Karpas-422 (cell line): ENCODE results near the gene PLAU. TPM values are rescaled to one million over a fixed set of nuclear protein-coding genes. Genes with fewer than 3 reads are reported as not detected.

ENCODE experiments used
- DNase-seq: peaks from one replicate; pipeline ENCODE4 v3.0.0-alpha.2; 2015
- H2AFZ ChIP-seq: fragments of 200-600 bp; sonication (generic); 2 replicates; pipeline ENCODE4 v1.6.1; 2014; ENCODE audit warnings: antibody characterized with exemption, low read length, mixed read lengths
- H3K27ac ChIP-seq: fragments of 200-600 bp; sonication (generic); 2 replicates; pipeline ENCODE4 v1.5.1; 2014; ENCODE audit warnings: mild to moderate bottlenecking, low read length, moderate library complexity
- H3K27me3 ChIP-seq: fragments of 200-600 bp; sonication (generic); 2 replicates; pipeline ENCODE4 v1.6.1; 2014; ENCODE audit warnings: low read length, mixed read lengths
- H3K36me3 ChIP-seq: fragments of 200-600 bp; sonication (generic); 2 replicates; pipeline ENCODE4 v1.6.1; 2014; ENCODE audit warnings: low read length, mixed read lengths; ENCODE audit not compliant: insufficient read depth
- H3K4me1 ChIP-seq: fragments of 200-600 bp; sonication (generic); 2 replicates; pipeline ENCODE4 v1.6.1; 2014; ENCODE audit warnings: mild to moderate bottlenecking, low read length, mixed read lengths
- H3K4me2 ChIP-seq: fragments of 200-600 bp; sonication (generic); 2 replicates; pipeline ENCODE4 v1.6.1; 2014; ENCODE audit warnings: low read length, low read depth, mild to moderate bottlenecking; ENCODE audit not compliant: poor library complexity, severe bottlenecking
- H3K4me3 ChIP-seq: fragments of 200-600 bp; sonication (generic); 2 replicates; pipeline ENCODE4 v1.5.1; 2014; ENCODE audit warnings: mild to moderate bottlenecking, antibody characterized with exemption, low read length, mixed read lengths
- H3K79me2 ChIP-seq: fragments of 200-600 bp; sonication (generic); 2 replicates; pipeline ENCODE4 v1.6.1; 2014; ENCODE audit warnings: mild to moderate bottlenecking, low read length, mixed read lengths
- H3K9ac ChIP-seq: fragments of 200-600 bp; sonication (generic); 2 replicates; pipeline ENCODE4 v1.6.0; 2014; ENCODE audit warnings: low read length
- H3K9me2 ChIP-seq: fragments of 200-600 bp; sonication (generic), shearing (Covaris generic); replicated peaks from 2 replicates; pipeline ENCODE4 v1.6.0; 2014; ENCODE audit warnings: mild to moderate bottlenecking, low read length, moderate library complexity; ENCODE audit not compliant: insufficient read depth
- H3K9me3 ChIP-seq: fragments of 300-700, 200-600 bp; sonication (generic); 2 replicates; pipeline ENCODE4 v1.6.1; 2014; ENCODE audit warnings: low read length, mixed read lengths
- H4K20me1 ChIP-seq: fragments of 200-600 bp; sonication (generic); 2 replicates; pipeline ENCODE4 v1.6.1; 2014; ENCODE audit warnings: mild to moderate bottlenecking, antibody characterized with exemption, low read length, low read depth; ENCODE audit not compliant: insufficient read depth
- total RNA-seq: library from RNA; depleted of rRNA; stranded (reverse); fragments of >200 nt; shearing (Covaris generic); gene quantifications from 2 replicates; pipeline ENCODE4 v1.2.3, GENCODE V29; 2014; ENCODE audit warnings: low replicate concordance

Gene PLAU
- total RNA-seq, 1 experiment from 2014 or later, result 3.2 TPM

DNA sequence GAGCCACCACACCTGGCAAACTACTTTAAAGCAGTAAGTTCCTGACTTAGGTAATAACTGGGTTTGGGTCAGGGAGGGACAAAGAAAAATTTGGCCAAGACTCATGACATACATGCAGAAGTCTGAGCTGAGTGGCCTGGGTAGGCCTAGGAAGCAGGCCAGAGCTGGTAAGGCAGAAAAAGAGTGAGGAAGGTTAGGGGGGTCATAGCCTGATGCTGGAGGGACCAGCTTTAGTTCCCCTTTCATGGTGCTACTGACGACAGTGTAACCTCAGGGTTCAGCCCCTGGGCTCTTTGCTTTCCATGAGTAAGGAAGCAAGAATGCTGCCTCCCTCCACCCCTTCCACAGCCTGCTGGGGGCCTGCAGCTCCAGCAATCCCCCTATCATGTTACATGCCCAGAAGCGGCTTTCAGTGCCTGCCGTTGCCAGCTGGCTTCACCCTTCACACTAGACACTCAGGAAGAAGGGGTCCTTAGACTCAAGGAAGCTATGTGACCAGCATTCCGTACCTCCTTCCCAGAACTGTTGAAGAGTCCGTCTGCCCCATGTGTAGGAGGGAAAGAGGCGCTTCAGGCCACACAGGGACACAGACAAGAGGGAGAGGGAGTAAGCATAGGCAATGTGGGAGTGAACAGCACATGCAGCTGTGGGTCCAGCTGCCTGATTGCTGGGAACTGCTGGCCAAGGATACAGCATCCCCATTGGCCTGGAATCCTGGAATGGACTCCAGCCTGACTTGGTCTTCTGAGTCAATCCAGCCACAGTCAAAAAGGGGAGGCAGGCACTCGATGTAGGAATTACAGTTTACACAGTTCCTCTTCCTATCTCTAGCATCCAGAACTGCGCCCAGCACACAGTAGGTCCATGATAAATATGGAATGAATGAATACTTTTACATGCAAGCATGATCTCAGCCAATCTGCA lies 4.1 kb upstream of the PLAU start:
- Histone ChIP-seq H3K27ac (no peak overlapping the region), H3K27me3 (no peaks in the 10 kb centered on the region; the same call in 1 of the 2 replicates), H3K79me2 (no peaks in the 10 kb centered on the region), H3K4me1 (peaks cover 31% of the 10 kb centered on the region), H3K4me3 (no peak overlapping the region), H2AFZ (no peak overlapping the region), H3K36me3 (no peaks in the 10 kb centered on the region), H3K9me2 (no peaks in the 10 kb centered on the region), H3K4me2 (no peak overlapping the region), H3K9me3 (no peaks in the 10 kb centered on the region), H3K9ac (no peak overlapping the region), H4K20me1 (no peaks in the 10 kb centered on the region)
- DNase-seq, result no peak

DNA sequence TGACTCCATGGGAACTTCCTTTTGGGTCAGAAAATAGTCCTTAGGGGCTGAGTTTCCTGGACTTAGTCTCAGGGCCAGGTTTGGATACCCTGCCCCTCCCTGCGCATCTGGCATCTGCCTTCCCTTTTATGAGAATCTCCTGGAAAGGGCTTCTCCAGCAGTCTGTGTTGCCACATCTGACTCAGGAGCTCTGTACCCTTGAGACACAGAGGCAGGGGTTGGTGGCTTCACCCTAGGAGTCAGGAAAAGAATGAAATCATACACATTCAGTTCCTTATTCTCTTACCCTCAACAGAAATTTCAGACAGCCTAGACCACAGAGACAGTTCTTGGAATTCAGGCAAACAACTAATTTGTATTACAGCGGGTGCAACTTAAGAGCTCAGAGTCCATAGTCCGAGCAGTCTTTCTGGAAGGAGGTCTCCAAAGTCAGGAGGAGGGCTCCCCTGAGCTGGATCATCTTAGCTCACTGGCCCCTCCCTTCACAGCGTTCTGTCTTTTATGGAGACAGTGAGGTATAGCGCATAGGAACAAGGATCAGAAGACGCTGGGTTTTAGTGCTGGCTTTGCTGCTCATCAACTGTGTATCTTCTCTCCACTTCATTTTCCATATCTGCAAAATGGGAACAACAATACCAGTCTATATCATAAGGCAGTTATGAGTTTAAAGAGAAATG lies 3.0 kb upstream of the PLAU start:
- Histone ChIP-seq H3K36me3 (no peaks in the 10 kb centered on the region), H3K4me1 (peaks cover 24% of the 10 kb centered on the region), H3K4me3 (no peak overlapping the region), H3K27me3 (no peaks in the 10 kb centered on the region; the same call in 1 of the 2 replicates), H3K9me3 (no peaks in the 10 kb centered on the region), H3K79me2 (no peaks in the 10 kb centered on the region), H2AFZ (no peak overlapping the region), H4K20me1 (no peaks in the 10 kb centered on the region), H3K27ac (no peak overlapping the region), H3K9ac (no peak overlapping the region), H3K4me2 (no peak overlapping the region), H3K9me2 (no peaks in the 10 kb centered on the region)
- no peak for DNase-seq

DNA sequence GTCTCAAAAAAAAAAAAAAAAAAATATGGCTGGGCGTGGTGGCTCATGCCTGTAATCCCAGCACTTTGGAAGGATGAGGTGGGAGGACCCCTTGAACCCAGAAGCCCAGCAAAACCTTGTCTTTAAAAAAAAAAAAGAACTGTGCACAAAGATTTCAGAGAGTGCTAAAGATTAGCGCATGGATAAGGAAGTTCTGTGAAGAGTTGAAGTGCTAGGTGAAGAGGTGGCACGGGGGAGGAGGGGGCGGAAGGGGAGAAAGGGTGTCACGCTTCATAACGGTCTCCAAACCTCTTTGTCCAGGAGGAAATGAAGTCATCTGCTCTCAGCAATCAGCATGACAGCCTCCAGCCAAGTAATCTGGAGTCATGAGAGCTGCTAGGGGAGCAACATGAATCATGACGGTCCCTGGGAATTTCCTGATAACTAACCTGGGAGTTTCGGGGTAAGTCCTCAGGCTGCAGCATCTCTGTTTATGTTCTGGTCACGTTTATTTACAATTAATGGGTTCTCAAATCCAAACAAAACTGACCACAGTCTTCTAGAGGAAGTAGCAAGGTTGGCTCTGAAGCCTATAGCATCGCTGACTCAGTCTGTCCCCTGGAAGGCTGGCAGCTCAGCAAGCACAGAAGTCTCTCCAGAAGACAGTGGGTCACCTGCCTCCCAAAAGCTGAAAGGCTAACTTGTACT lies 1.9 kb upstream of the PLAU start:
- Histone ChIP-seq H3K4me1 (peaks cover 24% of the 10 kb centered on the region), H3K27ac (no peak overlapping the region), H3K9ac (peak overlapping the region; percentile 27), H2AFZ (0 out of 2 replicates have a peak overlapping the region, but pooled peaks have one; percentile 79), H3K79me2 (no peaks in the 10 kb centered on the region), H3K9me2 (no peaks in the 10 kb centered on the region), H4K20me1 (no peaks in the 10 kb centered on the region), H3K9me3 (no peaks in the 10 kb centered on the region), H3K36me3 (no peaks in the 10 kb centered on the region), H3K4me2 (peak overlapping the region; percentile 58), H3K27me3 (no peaks in the 10 kb centered on the region; the same call in 1 of the 2 replicates), H3K4me3 (no peak overlapping the region; the same call in 1 of the 2 replicates)
- peak; percentile 52 for DNase-seq

DNA sequence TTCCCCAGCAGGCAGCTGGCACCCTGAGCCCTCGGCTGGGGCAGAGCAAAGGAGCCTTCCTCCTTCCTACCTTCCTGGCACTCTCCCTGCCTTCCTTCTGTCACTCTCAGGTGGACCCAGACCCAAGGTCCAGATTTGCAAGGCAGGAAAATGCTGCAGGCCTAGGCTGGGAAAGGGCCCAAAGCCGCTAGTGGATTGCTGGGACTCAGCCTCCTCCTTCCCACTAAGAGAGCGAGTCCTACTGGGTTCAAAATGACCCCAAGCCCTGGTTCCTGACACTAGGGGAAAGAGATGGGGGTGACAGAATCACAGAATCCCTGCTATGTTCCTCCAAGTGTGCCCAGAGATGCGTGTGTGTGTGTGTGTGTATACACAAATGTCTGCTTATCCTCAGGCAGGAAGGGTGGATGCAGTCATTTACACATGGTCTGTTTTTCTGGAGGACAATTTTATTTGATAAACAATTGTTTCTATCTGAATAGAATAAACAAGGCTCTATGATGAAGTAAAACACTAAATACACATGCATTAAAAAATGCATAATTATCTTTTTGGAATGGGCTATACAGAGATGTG lies 1.3 kb upstream of the PLAU start:
- no peak for DNase-seq
- no peaks in the 10 kb centered on the region for H4K20me1 ChIP-seq
- H3K9ac ChIP-seq, result peak overlapping the region; percentile 27; the same call in 1 of the 2 replicates
- H2AFZ ChIP-seq, result 0 out of 2 replicates have a peak overlapping the region, but pooled peaks have one; percentile 79
- no peaks in the 10 kb centered on the region for H3K9me3 ChIP-seq
- no peaks in the 10 kb centered on the region; the same call in 1 of the 2 replicates for H3K27me3 ChIP-seq
- H3K36me3 ChIP-seq, result no peaks in the 10 kb centered on the region
- no peaks in the 10 kb centered on the region for H3K9me2 ChIP-seq
- no peak overlapping the region for H3K27ac ChIP-seq
- no peaks in the 10 kb centered on the region for H3K79me2 ChIP-seq
- peak overlapping the region; percentile 76 for H3K4me2 ChIP-seq
- H3K4me3 ChIP-seq, result no peak overlapping the region
- peaks cover 24% of the 10 kb centered on the region for H3K4me1 ChIP-seq

DNA sequence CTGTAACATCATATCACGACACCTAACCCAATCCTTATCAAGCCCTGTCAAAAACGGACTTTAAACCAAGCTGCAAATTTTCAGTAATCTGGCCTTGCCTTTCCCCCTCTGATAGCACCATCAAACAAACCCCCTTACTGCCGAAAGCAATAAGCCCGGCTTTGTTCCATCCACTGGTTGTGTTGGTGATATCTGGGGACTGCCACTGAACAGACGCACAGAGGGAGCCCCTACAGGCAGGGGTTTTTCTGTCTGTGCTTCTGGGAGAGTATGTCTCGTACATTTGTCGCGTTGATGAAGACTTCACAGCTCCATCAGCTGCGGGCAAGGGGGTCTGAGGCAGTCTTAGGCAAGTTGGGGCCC lies 550 bp upstream of the PLAU start:
- Histone ChIP-seq H3K9ac (peak overlapping the region; percentile 61), H2AFZ (peak overlapping the region; percentile 76)
- peak; percentile 75 for DNase-seq

DNA sequence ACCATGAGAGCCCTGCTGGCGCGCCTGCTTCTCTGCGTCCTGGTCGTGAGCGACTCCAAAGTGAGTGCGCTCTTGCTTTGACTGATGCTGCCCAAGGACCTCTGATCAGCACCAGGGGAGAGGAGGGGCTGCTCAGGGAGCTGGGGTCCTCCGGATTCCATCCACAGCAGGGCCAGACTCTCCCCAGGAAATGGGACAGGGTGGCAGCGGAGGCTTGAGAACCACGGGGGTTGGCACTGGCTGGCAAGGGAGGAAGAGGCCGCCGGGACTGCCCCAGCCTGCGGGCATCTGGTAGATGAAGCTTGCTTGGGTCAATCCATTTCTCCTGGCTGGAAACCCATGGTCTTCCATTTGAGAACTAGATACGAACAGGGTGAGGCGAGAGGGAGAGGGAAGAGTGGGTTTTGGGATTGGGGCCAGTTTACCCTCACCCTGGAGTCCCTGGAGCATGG lies 647 bp downstream of the PLAU start:
- H3K27me3 ChIP-seq, result no peaks in the 10 kb centered on the region; the same call in 1 of the 2 replicates
- no peaks in the 10 kb centered on the region for H3K9me2 ChIP-seq
- no peak for DNase-seq
- peak overlapping the region; percentile 78 for H3K4me3 ChIP-seq
- H3K4me1 ChIP-seq, result peaks cover 24% of the 10 kb centered on the region
- no peak overlapping the region for H3K27ac ChIP-seq
- H4K20me1 ChIP-seq, result no peaks in the 10 kb centered on the region
- no peaks in the 10 kb centered on the region for H3K9me3 ChIP-seq
- peak overlapping the region; percentile 76 for H3K4me2 ChIP-seq
- H3K36me3 ChIP-seq, result no peaks in the 10 kb centered on the region
- no peaks in the 10 kb centered on the region for H3K79me2 ChIP-seq
- peak overlapping the region; percentile 76 for H2AFZ ChIP-seq
- H3K9ac ChIP-seq, result peak overlapping the region; percentile 61

More for the DNA sequence above, 550 bp upstream of the PLAU start:
- no peak overlapping the region for H3K27ac ChIP-seq
- no peaks in the 10 kb centered on the region; the same call in 1 of the 2 replicates for H3K27me3 ChIP-seq
- H3K79me2 ChIP-seq, result no peaks in the 10 kb centered on the region
- peaks cover 24% of the 10 kb centered on the region for H3K4me1 ChIP-seq
- H4K20me1 ChIP-seq, result no peaks in the 10 kb centered on the region
- no peaks in the 10 kb centered on the region for H3K36me3 ChIP-seq
- no peaks in the 10 kb centered on the region for H3K9me3 ChIP-seq
- no peaks in the 10 kb centered on the region for H3K9me2 ChIP-seq
- H3K4me2 ChIP-seq, result peak overlapping the region; percentile 76
- peak overlapping the region; percentile 78 for H3K4me3 ChIP-seq

DNA sequence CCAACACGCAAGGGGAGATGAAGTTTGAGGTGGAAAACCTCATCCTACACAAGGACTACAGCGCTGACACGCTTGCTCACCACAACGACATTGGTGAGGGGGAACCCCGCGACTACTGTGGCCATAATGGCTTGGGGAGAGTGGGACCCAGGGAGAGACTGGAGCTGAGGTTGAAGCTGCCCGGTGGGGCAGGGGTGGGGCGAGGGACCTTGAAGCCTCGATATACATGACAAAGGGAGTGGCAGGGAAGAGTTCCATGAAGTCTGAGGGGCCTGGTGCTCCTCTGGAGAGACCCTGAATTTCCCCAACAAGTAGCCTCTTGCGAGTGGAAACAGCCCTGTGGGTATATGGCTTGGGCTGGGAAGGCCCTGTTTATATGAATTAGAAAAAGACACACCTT lies 3.1 kb downstream of the PLAU start:
- no peaks in the 10 kb centered on the region; the same call in 1 of the 2 replicates for H3K27me3 ChIP-seq
- no peaks in the 10 kb centered on the region for H3K9me3 ChIP-seq
- no peak overlapping the region for H3K4me2 ChIP-seq
- no peak overlapping the region for H3K4me3 ChIP-seq
- H4K20me1 ChIP-seq, result no peaks in the 10 kb centered on the region
- H3K79me2 ChIP-seq, result no peaks in the 10 kb centered on the region
- no peaks in the 10 kb centered on the region for H3K36me3 ChIP-seq
- H3K4me1 ChIP-seq, result peaks cover 20% of the 10 kb centered on the region
- H2AFZ ChIP-seq, result no peak overlapping the region
- no peak overlapping the region for H3K9ac ChIP-seq
- H3K9me2 ChIP-seq, result no peaks in the 10 kb centered on the region
- DNase-seq, result no peak
- no peak overlapping the region for H3K27ac ChIP-seq
